HEK293T (cell line): ENCODE data around the gene RBM25.

Source experiments
- FOXM1 ChIP-seq: fragments of 450-650 bp; IDR thresholded peaks from 2 replicates; pipeline ENCODE4 v1.6.1; 2017; ENCODE audit warnings: mild to moderate bottlenecking, borderline replicate concordance
- LEF1 ChIP-seq: fragments of 450-650 bp; IDR thresholded peaks from 2 replicates; pipeline ENCODE4 v1.6.1; 2017; ENCODE audit warnings: mild to moderate bottlenecking, borderline replicate concordance

GRCh38 chr14:73014105-73014504 lies 44.2 kb upstream of the RBM25 start:
- no peak for TF ChIP-seq FOXM1
- no peak for TF ChIP-seq LEF1
